T-helper 1 cell treated with Interleukin-12 subunit alpha and Interleukin-12 subunit beta and Interleukin-4 antibody, amounts not matched to agents 30 ng/mL and 1 ng/mL, for 36 hours (primary cell): ENCODE measurements around the gene MAP2K7. TPM values are rescaled to one million over a fixed set of nuclear protein-coding genes. Genes with fewer than 3 reads are reported as not detected.
"Not testable (repeated sequence)": the region's sequence is repeated elsewhere in the genome, so short reads cannot be mapped to it uniquely, and the experiment has no call there.

Source experiments
- intact Hi-C: fragments of 100-400 bp; cut with micrococcal nuclease; formaldehyde crosslinking; loops from one replicate; pipeline ENCODE4 v1.15.1; 2024
- total RNA-seq: library from RNA; stranded (reverse); gene quantifications from 2 replicates; pipeline ENCODE4 v1.2.3, GENCODE V29; 2022

Gene MAP2K7
- total RNA-seq, 1 donor from 2014 or later: 45.6 TPM

DNA sequence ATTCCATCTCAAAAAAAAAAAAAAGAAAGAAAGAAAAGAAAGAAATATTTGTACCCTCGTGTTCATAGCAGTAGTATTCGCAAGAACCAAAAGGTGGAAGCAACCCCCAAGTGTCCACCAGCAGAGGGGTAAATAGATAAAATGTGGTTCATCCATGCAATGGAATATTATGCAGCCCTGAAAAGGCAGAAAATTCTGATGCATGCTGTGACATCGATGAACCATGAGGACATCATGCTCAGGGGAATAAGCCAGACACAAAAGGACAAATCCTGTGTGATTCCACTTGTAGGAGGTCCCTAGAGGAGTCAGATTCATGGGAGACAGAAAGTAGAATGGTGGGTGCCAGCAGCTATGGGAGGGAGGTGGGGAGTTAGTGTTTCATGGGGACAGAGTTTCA, 21.8 kb upstream of the MAP2K7 start:
- intact Hi-C loops: no loop called here

DNA sequence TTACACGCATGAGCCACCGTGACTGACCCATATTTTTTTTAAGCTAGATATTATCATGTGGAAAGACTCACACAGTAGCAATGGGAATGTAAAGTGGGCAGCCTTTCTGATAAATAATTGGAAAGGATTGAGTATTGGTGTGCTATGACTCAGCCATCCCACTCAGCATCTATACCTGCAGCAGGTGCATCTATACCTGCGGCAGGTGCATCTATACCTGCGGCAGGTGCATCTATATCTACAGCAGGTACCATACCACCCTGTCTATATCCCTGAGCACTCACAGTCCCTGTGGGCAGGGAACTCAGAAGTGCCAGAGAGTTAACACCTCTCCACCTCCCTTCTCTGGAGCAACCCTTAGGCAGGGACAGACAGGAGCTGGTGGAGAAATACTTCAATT, 20.6 kb upstream of the MAP2K7 start:
- intact Hi-C loops: no loop called here

DNA sequence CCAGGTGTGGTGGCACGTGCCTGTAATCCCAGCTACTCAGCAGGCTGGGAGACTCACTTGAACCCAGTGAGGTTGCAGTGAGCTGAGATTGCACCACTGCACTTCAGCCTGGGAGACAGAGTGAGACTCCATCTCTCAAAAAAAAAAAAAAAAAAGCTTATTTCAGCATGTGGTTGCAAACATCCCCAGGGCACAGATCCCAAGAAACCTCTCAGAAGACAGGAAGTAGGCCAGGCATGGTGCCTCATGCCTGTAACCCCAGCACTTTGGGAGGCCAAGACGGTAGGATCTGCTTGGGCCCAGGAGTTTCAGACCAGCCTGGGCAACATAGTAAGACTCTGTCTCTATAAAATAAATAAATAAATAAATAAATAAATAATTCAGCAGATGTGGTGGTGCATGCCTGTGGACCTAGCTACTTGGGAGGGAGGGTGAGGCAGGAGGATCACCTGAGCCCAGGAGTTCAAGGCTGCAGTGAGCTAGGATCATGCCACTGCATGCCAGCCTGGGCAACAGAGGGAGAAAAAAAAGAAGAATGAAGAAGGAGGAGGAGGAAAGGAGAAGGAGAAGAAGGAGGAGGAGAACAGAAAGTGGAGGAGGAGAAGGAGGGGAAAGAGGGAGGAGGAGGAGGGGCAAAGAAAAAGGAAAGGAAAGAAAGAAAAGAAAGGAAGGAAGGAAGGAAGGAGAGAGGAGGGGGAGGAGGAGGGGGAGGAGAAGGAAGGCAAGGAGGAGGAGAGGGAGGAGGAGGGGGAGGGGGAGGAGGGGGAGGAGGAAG, 19.7 kb upstream of the MAP2K7 start:
- intact Hi-C loops: no loop called here

DNA sequence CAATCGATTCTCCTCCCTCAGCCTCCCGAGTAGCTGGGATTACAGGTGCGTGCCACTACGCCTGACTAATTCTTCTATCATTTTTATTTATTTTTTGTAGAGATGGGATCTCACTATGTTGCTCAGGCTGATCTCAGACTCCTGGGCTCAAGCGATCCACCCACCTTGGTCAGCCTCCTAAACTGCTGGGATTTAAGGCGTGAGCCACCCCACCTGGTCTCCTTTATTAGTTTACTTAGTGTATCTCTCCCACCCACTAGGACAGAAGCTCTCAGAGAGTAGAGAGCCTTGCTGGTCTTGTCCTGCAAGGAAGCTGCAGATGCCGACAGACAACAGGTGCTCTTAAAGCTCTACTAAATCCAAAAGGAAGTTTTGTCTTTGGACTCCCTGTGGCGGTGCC, 17.9 kb upstream of the MAP2K7 start:
- intact Hi-C loops: no loop called here

DNA sequence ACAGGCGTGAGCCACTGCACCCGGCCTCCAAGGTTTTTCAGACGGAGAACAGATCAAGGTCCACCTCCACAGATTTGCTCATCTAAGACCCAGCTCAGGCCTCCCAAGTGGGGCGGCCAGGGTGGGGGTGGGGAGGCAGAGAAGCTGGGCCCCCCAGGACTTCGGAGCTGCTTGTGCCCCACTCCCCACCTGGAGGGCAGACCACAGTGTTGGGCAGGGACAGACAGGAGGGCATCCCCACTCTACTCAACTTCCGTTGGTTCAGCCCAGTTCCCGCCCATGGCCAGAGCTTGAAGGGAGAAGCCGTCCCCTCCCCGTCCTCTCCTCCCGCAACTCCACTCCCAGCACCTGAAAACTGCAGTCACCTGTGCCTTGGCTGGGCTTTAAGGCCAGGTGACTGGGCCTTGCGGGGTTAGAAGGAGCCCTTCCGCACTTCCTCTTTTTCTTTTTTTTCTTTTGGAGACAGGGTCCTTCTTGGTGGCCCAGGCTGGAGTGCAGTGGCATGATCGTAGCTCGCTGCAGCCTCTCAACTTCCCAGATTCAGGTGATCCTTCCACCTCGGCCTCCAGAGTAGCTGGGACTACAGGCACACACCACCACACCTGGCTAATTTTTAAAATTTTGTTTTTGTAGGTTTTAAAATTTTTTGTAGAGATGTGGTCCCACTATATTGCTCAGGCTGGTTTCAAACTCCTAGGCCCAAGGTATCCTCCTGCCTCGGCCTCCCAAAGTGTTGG, 16.1 kb upstream of the MAP2K7 start:
- intact Hi-C loops: no loop called here

DNA sequence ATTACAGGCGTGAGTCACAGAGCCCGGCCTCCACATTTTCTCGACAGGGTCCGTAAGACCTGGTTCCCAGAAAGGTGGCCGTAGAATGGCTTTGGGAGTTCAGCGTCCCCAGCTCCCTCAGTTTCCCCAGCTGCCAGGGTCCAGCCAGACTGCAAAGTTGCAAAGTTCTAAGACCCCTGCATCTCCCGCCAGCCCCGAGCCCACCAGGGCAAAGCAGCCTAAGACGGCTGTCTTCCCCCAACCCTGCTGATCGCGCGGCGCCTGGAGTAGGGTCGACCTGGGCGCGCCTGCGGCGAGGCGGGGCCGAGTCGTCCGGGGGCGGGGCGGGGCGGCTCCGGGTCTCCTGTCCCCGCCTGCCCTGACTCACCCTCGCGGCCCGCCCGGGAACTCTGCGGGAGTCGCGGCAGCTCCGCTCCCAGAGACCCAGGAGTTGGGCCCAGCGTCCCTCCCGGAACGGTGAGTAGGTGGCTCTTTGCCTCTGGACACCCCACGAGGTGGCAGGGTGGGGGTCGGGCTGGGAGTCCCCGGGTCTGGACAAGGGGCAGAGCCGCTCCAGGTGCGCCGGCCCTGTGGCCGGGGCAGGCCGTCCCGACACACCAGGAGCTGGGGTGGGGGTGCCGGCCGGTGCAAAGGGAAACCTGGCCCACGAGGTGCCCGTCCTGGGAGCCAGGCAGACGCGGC, 15.4 kb upstream of the MAP2K7 start, which contains the start of gene LRRC8E:
Gene LRRC8E (plus strand): TSS at position 366 of the 681 bp plus-strand sequence. CDS start 7,094 bp downstream, outside the sequence.
- intact Hi-C loops: no loop called here

DNA sequence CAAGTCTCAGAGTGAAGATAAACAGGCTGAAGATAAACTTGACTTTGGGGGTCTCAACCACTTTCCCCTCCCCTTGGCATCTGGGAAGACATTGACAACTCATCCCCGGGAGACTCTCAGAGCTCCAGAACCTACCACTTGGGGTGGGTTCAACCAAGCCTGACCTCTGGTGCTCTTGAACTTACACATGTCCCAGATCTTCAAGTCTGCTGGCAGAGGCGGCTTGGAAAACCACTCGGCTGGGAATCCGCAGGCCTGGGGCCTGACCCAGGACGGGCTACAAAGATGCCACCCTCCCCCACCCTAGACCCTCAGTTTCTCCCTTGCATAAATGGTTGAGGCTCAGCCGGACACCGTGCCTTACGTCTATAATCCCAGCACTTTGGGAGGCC, 14.9 kb upstream of the MAP2K7 start:
- intact Hi-C loops: no loop called here

DNA sequence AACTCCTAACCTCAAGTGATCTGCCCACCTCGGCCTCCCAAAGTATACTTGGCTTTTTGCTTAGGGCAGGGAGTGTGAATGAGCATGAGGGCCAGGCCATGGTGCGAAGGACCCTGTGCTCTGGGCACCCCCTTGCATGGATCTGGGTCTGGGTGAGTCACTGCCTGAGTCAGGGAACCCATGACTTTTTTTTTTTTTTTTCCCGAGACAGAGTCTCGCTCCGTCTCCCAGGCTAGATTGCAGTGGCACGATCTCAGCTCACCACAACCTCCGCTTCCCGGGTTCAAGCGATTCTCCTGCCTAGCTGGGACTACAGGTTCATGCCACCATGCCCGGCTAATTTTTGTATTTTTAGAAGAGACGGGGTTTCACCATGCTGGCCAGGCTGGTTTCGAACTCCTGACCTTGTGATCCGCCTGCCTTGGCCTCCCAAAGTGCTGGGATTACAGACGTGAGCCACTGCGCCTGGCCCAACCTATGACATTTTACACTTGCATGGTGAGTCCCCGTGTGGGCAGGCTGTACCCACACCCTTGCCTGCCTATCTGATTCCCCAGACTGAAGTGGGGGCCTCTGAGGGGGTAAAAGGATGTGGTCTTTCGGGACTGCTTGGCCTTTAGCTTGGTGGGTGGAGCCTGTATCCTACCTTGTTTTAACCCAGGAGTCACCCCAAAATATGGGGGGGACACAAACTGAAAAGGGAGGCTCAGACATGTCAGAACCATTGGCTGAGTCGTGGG, 10.1 kb upstream of the MAP2K7 start:
- intact Hi-C loops: not testable (repeated sequence)

DNA sequence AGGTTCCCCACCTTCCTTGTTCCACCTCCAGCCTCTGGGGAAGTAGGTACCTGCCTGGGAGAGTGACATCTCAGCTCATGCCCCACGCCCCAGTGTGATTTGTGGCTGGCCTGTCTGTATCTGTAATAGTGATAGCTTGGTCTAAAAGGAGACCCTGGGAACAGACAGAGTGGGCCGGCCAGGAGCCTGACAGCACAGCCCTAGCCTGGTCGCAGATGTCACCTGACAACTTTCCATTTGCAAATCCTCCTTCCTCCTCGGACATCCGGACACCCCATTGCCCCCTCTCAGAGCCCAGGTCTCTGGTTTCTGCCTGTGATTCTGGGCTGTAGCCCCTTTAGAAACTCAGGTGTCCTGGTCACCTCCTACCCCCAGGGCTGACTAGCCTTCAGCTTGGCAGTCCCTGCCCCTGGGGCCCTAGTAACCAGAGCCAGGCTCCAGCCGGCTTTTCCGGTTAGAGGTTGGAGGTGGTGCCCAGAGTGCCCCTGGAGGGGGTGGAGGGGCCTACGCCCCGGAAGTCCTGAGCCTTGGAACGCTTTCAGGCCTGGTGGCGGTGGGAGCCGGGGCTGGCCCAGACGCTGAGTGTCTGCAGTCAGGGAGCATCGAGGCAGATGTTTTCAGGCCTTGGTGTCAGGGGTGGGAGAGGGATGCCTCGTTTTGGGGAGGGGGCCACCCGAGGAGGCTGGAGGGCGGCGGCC, 8.9 kb upstream of the MAP2K7 start:
- intact Hi-C loops: no loop called here

DNA sequence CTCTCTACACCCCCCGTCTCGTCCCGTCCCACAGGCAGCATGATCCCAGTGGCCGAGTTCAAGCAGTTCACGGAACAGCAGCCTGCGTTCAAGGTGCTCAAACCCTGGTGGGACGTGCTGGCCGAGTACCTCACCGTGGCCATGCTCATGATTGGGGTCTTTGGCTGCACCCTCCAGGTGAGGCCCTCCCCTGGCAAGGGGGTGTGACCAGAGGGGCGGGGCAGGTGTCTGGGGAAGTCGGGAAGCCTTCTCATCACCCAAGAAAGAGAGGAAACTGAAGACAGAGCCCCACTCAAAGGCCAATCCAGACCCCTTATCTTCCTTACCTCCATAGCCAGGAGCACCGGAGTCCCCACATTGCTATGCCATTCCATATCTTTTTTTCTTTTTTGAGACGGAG, 8.1 kb upstream of the MAP2K7 start:
- intact Hi-C loops: no loop called here

DNA sequence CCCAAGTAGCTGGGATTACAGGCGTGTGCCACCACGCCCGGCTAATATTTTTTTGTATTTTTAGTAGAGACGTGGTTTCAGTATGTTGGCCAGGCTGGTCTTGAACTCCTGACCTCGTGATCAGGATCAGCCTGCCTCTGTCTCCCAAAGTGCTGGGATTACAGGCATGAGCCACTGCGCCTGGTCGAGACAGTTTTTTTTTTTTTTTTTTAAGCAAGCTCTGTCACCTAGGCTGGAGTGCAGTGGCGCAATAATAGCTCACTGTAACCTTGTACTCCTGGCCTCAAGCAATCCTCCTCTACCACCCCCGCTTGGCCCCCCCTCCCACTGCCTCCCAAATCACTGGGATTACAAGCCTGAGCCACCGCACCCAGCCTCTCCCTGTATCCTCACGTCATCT, 6.4 kb upstream of the MAP2K7 start:
- intact Hi-C loops: no loop called here

DNA sequence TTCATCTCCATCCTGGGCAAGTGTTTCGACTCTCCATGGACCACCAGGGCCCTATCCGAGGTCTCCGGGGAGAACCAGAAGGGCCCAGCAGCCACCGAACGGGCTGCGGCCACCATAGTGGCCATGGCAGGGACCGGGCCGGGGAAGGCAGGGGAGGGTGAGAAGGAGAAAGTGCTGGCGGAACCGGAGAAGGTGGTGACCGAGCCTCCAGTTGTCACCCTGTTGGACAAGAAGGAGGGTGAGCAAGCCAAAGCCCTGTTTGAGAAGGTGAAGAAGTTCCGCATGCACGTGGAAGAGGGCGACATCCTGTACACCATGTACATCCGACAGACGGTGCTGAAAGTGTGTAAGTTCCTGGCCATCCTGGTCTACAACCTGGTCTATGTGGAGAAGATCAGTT, 4.7 kb upstream of the MAP2K7 start:
- intact Hi-C loops: no loop called here

DNA sequence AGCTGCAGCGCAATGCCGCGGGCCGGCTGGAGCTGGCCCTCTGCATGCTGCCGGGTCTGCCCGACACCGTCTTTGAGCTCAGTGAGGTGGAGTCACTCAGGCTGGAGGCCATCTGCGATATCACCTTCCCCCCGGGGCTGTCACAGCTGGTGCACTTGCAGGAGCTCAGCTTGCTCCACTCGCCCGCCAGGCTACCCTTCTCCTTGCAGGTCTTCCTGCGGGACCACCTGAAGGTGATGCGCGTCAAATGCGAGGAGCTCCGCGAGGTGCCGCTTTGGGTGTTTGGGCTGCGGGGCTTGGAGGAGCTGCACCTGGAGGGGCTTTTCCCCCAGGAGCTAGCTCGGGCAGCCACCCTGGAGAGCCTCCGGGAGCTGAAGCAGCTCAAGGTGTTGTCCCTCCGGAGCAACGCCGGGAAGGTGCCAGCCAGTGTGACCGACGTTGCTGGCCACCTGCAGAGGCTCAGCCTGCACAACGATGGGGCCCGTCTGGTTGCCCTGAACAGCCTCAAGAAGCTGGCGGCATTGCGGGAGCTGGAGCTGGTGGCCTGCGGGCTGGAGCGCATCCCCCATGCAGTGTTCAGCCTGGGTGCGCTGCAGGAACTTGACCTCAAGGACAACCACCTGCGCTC, 3.8 kb upstream of the MAP2K7 start:
- intact Hi-C loops: no loop called here

DNA sequence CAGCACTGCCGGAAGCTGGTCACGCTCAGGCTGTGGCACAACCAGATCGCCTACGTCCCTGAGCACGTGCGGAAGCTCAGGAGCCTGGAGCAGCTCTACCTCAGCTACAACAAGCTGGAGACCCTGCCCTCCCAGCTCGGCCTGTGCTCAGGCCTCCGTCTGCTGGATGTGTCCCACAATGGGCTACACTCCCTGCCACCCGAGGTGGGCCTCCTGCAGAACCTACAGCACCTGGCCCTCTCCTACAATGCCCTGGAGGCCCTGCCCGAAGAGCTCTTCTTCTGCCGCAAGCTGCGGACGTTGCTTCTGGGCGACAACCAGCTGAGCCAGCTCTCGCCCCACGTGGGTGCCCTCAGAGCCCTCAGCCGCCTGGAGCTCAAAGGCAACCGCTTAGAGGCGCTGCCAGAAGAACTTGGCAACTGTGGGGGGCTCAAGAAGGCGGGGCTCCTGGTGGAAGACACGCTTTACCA, 3.2 kb upstream of the MAP2K7 start:
- intact Hi-C loops: no loop called here

DNA sequence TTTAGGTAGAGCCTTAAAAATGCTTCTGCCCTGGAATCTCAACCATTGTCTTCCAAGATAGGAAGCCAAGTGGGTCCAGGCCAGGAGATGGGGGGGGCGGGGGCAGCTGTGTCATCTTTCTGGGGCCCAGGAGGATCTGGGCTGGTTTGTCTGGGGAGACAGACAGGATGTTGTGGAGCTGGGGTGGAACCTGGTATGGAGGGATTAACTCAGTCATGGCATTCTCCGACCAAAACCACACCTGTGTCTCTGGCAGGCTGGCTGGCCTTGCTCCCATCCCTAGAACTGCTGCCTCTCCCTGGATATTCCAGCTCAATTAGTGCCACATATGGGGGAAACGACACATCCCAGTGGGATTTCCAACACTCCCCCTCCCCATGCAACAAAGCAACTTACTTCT, 2.7 kb upstream of the MAP2K7 start:
- intact Hi-C loops: no loop called here

DNA sequence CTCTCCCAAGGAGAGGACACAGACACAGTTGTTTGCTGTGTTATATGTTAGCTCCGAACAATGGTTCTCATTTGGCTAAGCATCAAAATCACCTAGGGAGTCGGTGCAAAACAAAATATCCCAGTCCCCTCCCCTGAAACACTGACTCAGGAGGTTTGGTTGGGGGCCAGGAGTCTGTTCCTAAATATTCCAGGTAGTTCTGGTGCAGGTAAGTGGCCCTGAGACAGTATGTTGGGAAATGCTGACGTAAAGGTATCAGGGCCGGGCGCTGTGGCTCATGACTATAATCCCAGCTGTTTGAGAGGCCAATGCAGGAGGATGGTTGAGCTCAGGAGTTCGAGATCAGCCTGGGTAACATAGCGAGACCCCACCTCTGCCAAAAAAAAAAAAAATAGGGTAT, 2.3 kb upstream of the MAP2K7 start:
- intact Hi-C loops: no loop called here

DNA sequence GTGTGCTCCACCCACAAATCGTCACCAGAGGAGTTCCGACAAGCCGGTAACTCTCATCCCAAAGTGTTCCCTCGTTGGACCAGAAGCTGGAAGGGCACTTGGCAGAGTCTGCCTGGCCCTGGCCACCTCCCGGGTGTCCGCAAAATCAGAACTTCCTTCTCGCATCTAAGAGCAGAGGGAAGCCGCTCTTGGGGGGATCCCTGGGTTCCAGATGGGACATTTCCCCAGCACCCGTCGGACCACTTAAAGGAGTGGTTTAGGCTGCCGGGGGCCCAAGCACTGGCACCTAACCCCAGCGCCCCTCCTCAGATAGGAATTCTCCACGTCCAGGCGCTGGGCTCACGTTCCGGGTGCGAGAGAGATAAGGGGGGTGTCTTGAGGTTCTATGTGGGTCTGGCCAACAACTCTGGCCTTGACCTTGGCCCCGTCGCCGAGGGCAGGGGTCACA, 857 bp upstream of the MAP2K7 start:
- intact Hi-C loops: loop anchor here (1.0 kb wide), 7 partner anchors 13 to 369 kb away; partner anchors contain the start of genes PET100, SNAPC2, TIMM44 and XAB2

DNA sequence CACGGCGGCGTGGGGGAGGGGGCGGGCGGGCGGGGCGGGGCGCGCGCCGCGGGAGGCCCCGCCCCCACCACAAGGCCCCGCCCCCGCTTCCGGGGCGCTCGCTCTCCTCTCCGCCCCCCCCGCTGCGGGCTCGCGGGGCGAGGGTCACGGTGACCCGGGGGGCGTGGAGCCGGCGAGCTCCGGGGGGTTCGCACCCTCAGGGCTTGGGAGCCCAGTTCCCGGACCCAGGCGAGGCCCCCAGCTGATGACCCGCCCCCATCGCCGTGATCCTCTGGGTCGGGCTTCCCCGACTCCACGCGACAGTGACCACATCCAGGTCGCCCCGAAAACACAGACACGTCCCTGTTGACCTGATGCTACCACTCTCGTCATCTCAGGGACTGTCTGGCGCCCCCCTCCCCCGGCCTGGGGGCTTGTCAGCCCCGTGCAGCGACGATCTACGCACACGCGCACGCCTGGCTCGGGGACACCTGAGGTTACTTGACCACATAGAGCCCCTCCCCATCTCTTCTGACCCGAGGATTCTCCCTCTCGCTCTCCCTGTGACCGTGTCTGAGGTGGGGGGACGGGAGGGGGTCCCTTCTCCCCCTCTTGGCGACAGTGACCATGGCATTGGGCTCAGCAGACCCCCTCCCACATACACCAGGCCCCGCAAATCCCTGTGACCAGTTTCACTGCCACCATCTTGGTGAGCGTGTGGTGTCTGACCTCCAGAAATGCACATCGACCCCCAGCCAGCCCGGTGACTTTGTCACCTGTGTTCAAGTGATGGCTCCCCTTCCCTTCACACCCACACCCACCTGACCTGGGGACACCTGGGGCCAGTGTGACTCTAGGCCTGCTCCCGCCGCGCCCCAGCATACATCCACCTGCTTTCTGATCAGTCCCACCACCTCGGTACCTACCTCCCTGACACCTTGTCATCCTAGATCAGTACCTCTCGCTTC, 670 bp downstream of the MAP2K7 start:
- intact Hi-C loops: no loop called here

DNA sequence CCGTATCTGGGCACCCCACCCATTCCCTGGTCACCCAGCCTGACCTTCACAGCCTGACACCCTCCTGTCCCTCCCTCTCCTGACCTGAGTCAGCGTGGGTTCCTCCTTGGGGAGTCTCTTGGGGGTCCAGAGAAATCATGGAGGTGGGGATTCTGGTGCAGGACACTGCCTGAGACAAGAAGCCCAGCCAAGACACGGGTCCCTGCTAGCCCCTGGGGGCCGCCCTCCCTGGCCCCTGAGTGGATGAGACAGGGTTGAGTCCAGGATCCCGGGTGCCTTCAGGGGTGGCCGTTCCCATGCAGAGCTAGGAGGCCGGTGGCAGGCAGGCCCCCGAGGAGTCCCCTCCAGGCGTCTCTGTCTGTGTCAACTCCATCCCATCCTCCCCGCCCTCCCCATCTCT, 1.6 kb downstream of the MAP2K7 start:
- intact Hi-C loops: no loop called here
